HEK293 (cell line): ENCODE results near the gene CDK16.
A peak's percentile ranks its signal among the peaks of the same experiment; 100 is the strongest.

Source experiments
- CTCF ChIA-PET: fragments of 350-600 bp; formaldehyde crosslinking; extraction: SDS; loops from one replicate; lab custom pipeline; 2021; ENCODE audit warnings: antibody characterized with exemption; lab: Yijun Ruan, JAX
- POLR2A ChIA-PET: fragments of 300-600 bp; formaldehyde crosslinking; extraction: SDS; loops from one replicate; lab custom pipeline; 2020; ENCODE audit warnings: antibody characterized with exemption, inconsistent platforms; lab: Yijun Ruan, JAX
- H3K27ac ChIP-seq: fragments of 200-500 bp; sonication (Bioruptor generic); 2 replicates; pipeline ENCODE4 v1.5.1; 2014; ENCODE audit warnings: low read depth, low read length, control low read depth, inconsistent platforms; ENCODE audit errors: extremely low read depth
- H3K36me3 ChIP-seq, 2 experiments: fragments of 200-500 bp in 1 of 2; sonication (Bioruptor generic) in 1 of 2; 1 replicate in 1 of 2; 2 replicates in 1 of 2; pipeline ENCODE4 v1.5.1; 2014 to 2017; ENCODE audit warnings: inconsistent platforms in 2 of 2, low read length in 2 of 2; ENCODE audit not compliant: control insufficient read depth in 2 of 2, insufficient read depth in 1 of 2
- H3K4me1 ChIP-seq: fragments of 200-500 bp; sonication (Bioruptor generic); 2 replicates; pipeline ENCODE4 v1.5.1; 2014; ENCODE audit warnings: mild to moderate bottlenecking, low read length, inconsistent platforms; ENCODE audit not compliant: control insufficient read depth, insufficient read depth
- H3K4me3 ChIP-seq: 2 replicates; pipeline ENCODE4 v1.5.1; 2011; ENCODE audit warnings: low read depth, mild to moderate bottlenecking, control low read depth, low read length, moderate library complexity
- H3K9me3 ChIP-seq: fragments of 200-500 bp; sonication (Bioruptor generic); 2 replicates; pipeline ENCODE4 v1.5.1; 2014; ENCODE audit warnings: low read depth, low read length, inconsistent platforms; ENCODE audit not compliant: control insufficient read depth, insufficient read depth
- BCL11A ChIP-seq: fragments of 450-650 bp; formaldehyde crosslinking; IDR thresholded peaks from 2 replicates; pipeline ENCODE4 v1.5.1; 2016; ENCODE audit warnings: low read depth, missing biosample characterization, missing genetic modification characterization
- ELK4 ChIP-seq: IDR thresholded peaks from 2 replicates; pipeline ENCODE4 v1.6.1; 2011; ENCODE audit warnings: mild to moderate bottlenecking, low read depth, low read length, borderline replicate concordance
- YY1 ChIP-seq: fragments of 450-650 bp; formaldehyde crosslinking; IDR thresholded peaks from 2 replicates; pipeline ENCODE4 v1.5.1; 2018; ENCODE audit warnings: missing biosample characterization, missing genetic modification characterization
- YY2 ChIP-seq: fragments of 450-650 bp; formaldehyde crosslinking; IDR thresholded peaks from 2 replicates; pipeline ENCODE4 v1.5.1; 2016; ENCODE audit warnings: missing biosample characterization, missing genetic modification characterization
- ZBTB11 ChIP-seq: fragments of 450-650 bp; formaldehyde crosslinking; conservative IDR thresholded peaks from 2 replicates; pipeline ENCODE4 v1.5.1; 2016; ENCODE audit warnings: low read depth, missing biosample characterization, missing genetic modification characterization
- ZBTB48 ChIP-seq: fragments of 450-650 bp; formaldehyde crosslinking; IDR thresholded peaks from 2 replicates; pipeline ENCODE4 v1.5.1; 2016; ENCODE audit warnings: missing biosample characterization, missing genetic modification characterization
- ZNF148 ChIP-seq: fragments of 450-650 bp; formaldehyde crosslinking; IDR thresholded peaks from 2 replicates; pipeline ENCODE4 v1.5.0; 2017; ENCODE audit warnings: missing biosample characterization, missing genetic modification characterization, borderline replicate concordance
- ZNF175 ChIP-seq: fragments of 450-650 bp; formaldehyde crosslinking; IDR thresholded peaks from 2 replicates; pipeline ENCODE4 v1.5.1; 2016; ENCODE audit warnings: missing biosample characterization, missing genetic modification characterization
- ZNF214 ChIP-seq: fragments of 450-650 bp; formaldehyde crosslinking; IDR thresholded peaks from 2 replicates; pipeline ENCODE4 v1.5.1; 2017; ENCODE audit warnings: missing biosample characterization, mild to moderate bottlenecking, missing genetic modification characterization, borderline replicate concordance
- ZNF23 ChIP-seq: fragments of 450-650 bp; formaldehyde crosslinking; IDR thresholded peaks from 2 replicates; pipeline ENCODE4 v1.5.1; 2016; ENCODE audit warnings: missing biosample characterization, missing genetic modification characterization, borderline replicate concordance
- ZNF248 ChIP-seq: fragments of 450-650 bp; formaldehyde crosslinking; IDR thresholded peaks from 2 replicates; pipeline ENCODE4 v1.5.1; 2017; ENCODE audit warnings: missing biosample characterization, missing genetic modification characterization
- ZNF350 ChIP-seq: fragments of 450-650 bp; formaldehyde crosslinking; IDR thresholded peaks from 2 replicates; pipeline ENCODE4 v1.5.0; 2017; ENCODE audit warnings: missing biosample characterization, mild to moderate bottlenecking, missing genetic modification characterization
- ZNF514 ChIP-seq: fragments of 450-650 bp; formaldehyde crosslinking; IDR thresholded peaks from 2 replicates; pipeline ENCODE4 v1.5.1; 2016; ENCODE audit warnings: missing biosample characterization, missing genetic modification characterization
- ZNF555 ChIP-seq: fragments of 450-650 bp; formaldehyde crosslinking; conservative IDR thresholded peaks from 2 replicates; pipeline ENCODE4 v1.5.1; 2017; ENCODE audit warnings: missing biosample characterization, mild to moderate bottlenecking, missing genetic modification characterization, inconsistent platforms
- ZNF610 ChIP-seq: fragments of 450-650 bp; formaldehyde crosslinking; IDR thresholded peaks from 2 replicates; pipeline ENCODE4 v1.5.1; 2016; ENCODE audit warnings: missing biosample characterization, missing genetic modification characterization, borderline replicate concordance
- ZNF629 ChIP-seq: fragments of 450-650 bp; formaldehyde crosslinking; IDR thresholded peaks from 2 replicates; pipeline ENCODE4 v1.5.1; 2017; ENCODE audit warnings: missing biosample characterization, missing genetic modification characterization
- ZNF837 ChIP-seq: fragments of 450-650 bp; formaldehyde crosslinking; IDR thresholded peaks from 2 replicates; pipeline ENCODE4 v1.5.1; 2016; ENCODE audit warnings: missing biosample characterization, missing genetic modification characterization
- ZXDB ChIP-seq: fragments of 450-650 bp; formaldehyde crosslinking; IDR thresholded peaks from 2 replicates; pipeline ENCODE4 v1.5.1; 2016; ENCODE audit warnings: missing biosample characterization, missing genetic modification characterization
- TF ChIP-seq, protein P1 (sequence below): fragments of 450-650 bp; formaldehyde crosslinking; IDR thresholded peaks from 2 replicates; pipeline ENCODE4 v1.5.1; 2016; ENCODE audit warnings: missing biosample characterization, missing genetic modification characterization, low read depth
- TF ChIP-seq, protein P2 (sequence below): fragments of 450-650 bp; formaldehyde crosslinking; IDR thresholded peaks from 2 replicates; pipeline ENCODE4 v1.5.1; 2016; ENCODE audit warnings: missing biosample characterization, missing genetic modification characterization
- TF ChIP-seq, protein P3 (sequence below): fragments of 450-650 bp; formaldehyde crosslinking; IDR thresholded peaks from 2 replicates; pipeline ENCODE4 v1.5.1; 2016; ENCODE audit warnings: missing biosample characterization, missing genetic modification characterization

The CDK16 gene

DNA sequence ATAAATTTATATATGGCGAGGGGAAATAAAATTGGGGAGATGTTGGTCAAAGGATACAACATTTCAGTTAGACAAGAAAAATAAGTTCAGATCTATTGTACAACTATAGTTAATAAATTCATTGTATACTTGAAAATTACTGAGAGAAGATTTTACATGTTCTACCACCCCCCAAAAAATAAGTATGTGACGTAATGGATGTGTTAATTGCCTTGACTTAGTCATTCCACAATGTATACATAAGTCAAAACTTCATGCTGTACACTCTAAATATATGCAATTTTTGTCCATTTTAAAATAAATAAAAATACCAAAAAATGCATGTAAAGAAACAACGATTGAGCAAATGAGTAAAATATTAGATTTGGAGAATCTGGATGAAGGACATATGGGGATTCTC, 16.1 kb downstream of the CDK16 start:
- ChIA-PET POLR2A (no interaction called here), CTCF (no interaction called here)
- H3K9me3 ChIP-seq = no peaks in the 10 kb centered on the region
- H3K36me3 ChIP-seq = peaks cover 0 to 21% of the 10 kb centered on the region in 2 experiments; a peak in 2 of 3 replicates
- H3K4me3 ChIP-seq = peak overlapping the region; percentile 87
- TF ChIP-seq ZBTB11 (tag by site-specific recombination) (no peak), ZNF148 (no peak), ZNF610 (tag by site-specific recombination) (no peak), ZNF514 (tag by site-specific recombination) (no peak), ZNF629 (tag by site-specific recombination) (peak; percentile 66), ELK4 (no peak)
- TF ChIP-seq, protein P1, sequence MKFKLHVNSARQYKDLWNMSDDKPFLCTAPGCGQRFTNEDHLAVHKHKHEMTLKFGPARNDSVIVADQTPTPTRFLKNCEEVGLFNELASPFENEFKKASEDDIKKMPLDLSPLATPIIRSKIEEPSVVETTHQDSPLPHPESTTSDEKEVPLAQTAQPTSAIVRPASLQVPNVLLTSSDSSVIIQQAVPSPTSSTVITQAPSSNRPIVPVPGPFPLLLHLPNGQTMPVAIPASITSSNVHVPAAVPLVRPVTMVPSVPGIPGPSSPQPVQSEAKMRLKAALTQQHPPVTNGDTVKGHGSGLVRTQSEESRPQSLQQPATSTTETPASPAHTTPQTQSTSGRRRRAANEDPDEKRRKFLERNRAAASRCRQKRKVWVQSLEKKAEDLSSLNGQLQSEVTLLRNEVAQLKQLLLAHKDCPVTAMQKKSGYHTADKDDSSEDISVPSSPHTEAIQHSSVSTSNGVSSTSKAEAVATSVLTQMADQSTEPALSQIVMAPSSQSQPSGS (tag by site-specific recombination) = peak; percentile 88
- H3K4me1 ChIP-seq = peaks cover 7% of the 10 kb centered on the region; the same call in 1 of the 2 replicates
- no peak overlapping the region for H3K27ac ChIP-seq

DNA sequence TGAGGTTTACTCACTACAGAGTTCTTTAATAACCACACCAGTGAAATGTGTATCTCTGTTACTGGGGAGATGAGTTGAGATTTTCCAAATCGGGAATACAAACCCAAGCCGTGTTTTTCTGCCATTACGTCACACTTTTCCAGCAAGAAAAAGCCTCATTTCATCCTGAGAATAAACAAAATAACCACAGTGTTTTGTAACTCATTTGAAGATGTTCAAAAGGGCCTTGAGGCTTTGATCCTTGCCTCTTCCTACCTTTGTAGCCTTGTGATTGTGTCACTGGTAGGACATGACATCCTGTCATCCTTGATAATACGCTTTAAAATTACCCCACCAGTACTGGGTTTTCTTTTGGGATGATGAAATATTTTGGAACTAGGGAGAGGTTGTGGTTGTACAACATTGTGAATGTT, 17.2 kb downstream of the CDK16 start:
- POLR2A ChIA-PET = interaction anchor here (0.6 to 0.8 kb wide), 2 partner anchors 13 to 149 kb away, joined by 3 read pairs; no protein-coding TSS in a partner anchor
- H3K4me1 ChIP-seq = peaks cover 7% of the 10 kb centered on the region; the same call in 1 of the 2 replicates
- no peak for TF ChIP-seq YY1 (tag by site-specific recombination)
- no peak for TF ChIP-seq ZNF555 (tag by site-specific recombination)
- TF ChIP-seq ZNF350 (tag by site-specific recombination) = no peak
- TF ChIP-seq YY2 (tag by site-specific recombination) = no peak
- TF ChIP-seq, protein P2, sequence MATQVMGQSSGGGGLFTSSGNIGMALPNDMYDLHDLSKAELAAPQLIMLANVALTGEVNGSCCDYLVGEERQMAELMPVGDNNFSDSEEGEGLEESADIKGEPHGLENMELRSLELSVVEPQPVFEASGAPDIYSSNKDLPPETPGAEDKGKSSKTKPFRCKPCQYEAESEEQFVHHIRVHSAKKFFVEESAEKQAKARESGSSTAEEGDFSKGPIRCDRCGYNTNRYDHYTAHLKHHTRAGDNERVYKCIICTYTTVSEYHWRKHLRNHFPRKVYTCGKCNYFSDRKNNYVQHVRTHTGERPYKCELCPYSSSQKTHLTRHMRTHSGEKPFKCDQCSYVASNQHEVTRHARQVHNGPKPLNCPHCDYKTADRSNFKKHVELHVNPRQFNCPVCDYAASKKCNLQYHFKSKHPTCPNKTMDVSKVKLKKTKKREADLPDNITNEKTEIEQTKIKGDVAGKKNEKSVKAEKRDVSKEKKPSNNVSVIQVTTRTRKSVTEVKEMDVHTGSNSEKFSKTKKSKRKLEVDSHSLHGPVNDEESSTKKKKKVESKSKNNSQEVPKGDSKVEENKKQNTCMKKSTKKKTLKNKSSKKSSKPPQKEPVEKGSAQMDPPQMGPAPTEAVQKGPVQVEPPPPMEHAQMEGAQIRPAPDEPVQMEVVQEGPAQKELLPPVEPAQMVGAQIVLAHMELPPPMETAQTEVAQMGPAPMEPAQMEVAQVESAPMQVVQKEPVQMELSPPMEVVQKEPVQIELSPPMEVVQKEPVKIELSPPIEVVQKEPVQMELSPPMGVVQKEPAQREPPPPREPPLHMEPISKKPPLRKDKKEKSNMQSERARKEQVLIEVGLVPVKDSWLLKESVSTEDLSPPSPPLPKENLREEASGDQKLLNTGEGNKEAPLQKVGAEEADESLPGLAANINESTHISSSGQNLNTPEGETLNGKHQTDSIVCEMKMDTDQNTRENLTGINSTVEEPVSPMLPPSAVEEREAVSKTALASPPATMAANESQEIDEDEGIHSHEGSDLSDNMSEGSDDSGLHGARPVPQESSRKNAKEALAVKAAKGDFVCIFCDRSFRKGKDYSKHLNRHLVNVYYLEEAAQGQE (tag by site-specific recombination) = no peak
- TF ChIP-seq ZNF837 (tag by site-specific recombination) = no peak
- no peak for TF ChIP-seq BCL11A (tag by site-specific recombination)
- TF ChIP-seq ZNF175 = no peak
- TF ChIP-seq ZNF248 = no peak
- TF ChIP-seq, protein P3, sequence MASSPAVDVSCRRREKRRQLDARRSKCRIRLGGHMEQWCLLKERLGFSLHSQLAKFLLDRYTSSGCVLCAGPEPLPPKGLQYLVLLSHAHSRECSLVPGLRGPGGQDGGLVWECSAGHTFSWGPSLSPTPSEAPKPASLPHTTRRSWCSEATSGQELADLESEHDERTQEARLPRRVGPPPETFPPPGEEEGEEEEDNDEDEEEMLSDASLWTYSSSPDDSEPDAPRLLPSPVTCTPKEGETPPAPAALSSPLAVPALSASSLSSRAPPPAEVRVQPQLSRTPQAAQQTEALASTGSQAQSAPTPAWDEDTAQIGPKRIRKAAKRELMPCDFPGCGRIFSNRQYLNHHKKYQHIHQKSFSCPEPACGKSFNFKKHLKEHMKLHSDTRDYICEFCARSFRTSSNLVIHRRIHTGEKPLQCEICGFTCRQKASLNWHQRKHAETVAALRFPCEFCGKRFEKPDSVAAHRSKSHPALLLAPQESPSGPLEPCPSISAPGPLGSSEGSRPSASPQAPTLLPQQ (tag by site-specific recombination) = no peak
- TF ChIP-seq ZBTB48 = no peak
- TF ChIP-seq ZNF23 = no peak
- no peak for TF ChIP-seq ZNF214
- TF ChIP-seq ZXDB (tag by site-specific recombination) = no peak
- TF ChIP-seq, all 188 proteins: peak for 0
- H3K36me3 ChIP-seq = peaks cover 0 to 26% of the 10 kb centered on the region in 2 experiments; a peak in 2 of 3 replicates
- H3K4me3 ChIP-seq = no peak overlapping the region
- CTCF ChIA-PET = no interaction called here
- H3K9me3 ChIP-seq = no peaks in the 10 kb centered on the region
- no peak overlapping the region for H3K27ac ChIP-seq
